ENCODE data around the gene SRSF7.

DNA sequence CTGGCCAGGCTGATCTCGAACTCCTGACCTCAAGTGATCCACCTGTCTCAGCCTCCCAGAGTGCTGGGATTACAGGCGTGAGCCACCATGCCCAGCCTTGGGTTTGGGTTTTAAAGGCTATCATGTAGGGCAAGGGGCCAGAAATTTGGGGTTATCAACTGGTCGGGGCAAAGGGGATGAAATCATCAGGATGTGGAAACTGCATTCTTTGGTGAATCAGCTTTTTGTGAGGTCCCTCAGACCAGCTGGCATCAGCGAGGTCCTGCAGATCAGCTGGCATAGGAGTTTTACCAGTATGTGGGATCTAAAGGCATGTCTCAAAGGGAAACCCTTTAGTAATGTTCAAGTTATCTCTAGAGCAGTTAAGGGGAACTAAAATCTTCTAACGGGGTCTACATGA lies 20.5 kb upstream of the SRSF7 start:
- TF ChIP-seq POLR2A (IDR thresholded peaks at IDR 0.05; ENCODE audit: low read depth) (no peak), EP300 (IDR thresholded peaks at IDR 0.05) (no peak), POLR2AphosphoS5 (IDR thresholded peaks at IDR 0.05) (no peak)
- TF ChIP-seq, protein P1, sequence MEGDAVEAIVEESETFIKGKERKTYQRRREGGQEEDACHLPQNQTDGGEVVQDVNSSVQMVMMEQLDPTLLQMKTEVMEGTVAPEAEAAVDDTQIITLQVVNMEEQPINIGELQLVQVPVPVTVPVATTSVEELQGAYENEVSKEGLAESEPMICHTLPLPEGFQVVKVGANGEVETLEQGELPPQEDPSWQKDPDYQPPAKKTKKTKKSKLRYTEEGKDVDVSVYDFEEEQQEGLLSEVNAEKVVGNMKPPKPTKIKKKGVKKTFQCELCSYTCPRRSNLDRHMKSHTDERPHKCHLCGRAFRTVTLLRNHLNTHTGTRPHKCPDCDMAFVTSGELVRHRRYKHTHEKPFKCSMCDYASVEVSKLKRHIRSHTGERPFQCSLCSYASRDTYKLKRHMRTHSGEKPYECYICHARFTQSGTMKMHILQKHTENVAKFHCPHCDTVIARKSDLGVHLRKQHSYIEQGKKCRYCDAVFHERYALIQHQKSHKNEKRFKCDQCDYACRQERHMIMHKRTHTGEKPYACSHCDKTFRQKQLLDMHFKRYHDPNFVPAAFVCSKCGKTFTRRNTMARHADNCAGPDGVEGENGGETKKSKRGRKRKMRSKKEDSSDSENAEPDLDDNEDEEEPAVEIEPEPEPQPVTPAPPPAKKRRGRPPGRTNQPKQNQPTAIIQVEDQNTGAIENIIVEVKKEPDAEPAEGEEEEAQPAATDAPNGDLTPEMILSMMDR (IDR thresholded peaks at IDR 0.05): no peak

Data from esophagus muscularis mucosa (tissue), 4 donors.